GM12878 (cell line): ENCODE measurements around the gene RIPK3. TPM values are rescaled to one million over a fixed set of nuclear protein-coding genes. Genes with fewer than 3 reads are reported as not detected.

Source experiments
- DPF2 ChIP-seq: fragments of 450-650 bp; IDR thresholded peaks from 2 replicates; pipeline ENCODE4 v1.6.1; 2017; ENCODE audit warnings: mild to moderate bottlenecking
- EED ChIP-seq: sonication (generic); IDR thresholded peaks from 2 replicates; pipeline ENCODE4 v1.6.1; 2016; ENCODE audit warnings: antibody characterized with exemption, low read depth
- EP300 ChIP-seq, 2 experiments: fragments of 150-350 bp in 1 of 2; IDR thresholded peaks; 2 replicates each; pipeline ENCODE4 v1.6.1; 2011 to 2012; ENCODE audit warnings: low read depth in 2 of 2, low read length in 2 of 2, borderline replicate concordance in 1 of 2, improper control_type of control experiment in 1 of 2, inconsistent platforms in 1 of 2; ENCODE audit not compliant: control insufficient read depth in 1 of 2
- HDAC6 ChIP-seq: fragments of 200-600 bp; sonication (generic); IDR thresholded peaks from one replicate; pipeline ENCODE4 v1.8.0; 2017; ENCODE audit warnings: antibody characterized with exemption; ENCODE audit not compliant: unreplicated experiment
- LARP7 ChIP-seq: fragments of 450-650 bp; IDR thresholded peaks from 2 replicates; pipeline ENCODE4 v1.6.1; 2017; ENCODE audit warnings: mild to moderate bottlenecking
- MTA2 ChIP-seq: fragments of 450-650 bp; IDR thresholded peaks from 2 replicates; pipeline ENCODE4 v1.6.1; 2016; ENCODE audit warnings: low read depth, mild to moderate bottlenecking, moderate library complexity
- NBN ChIP-seq: fragments of 450-650 bp; IDR thresholded peaks from 2 replicates; pipeline ENCODE4 v1.6.1; 2016
- RFX5 ChIP-seq: IDR thresholded peaks from 2 replicates; pipeline ENCODE4 v1.6.1; 2011; ENCODE audit warnings: low read depth, low read length, improper control_type of control experiment
- SMAD5 ChIP-seq: IDR thresholded peaks from 2 replicates; pipeline ENCODE4 v1.6.1; 2016; ENCODE audit warnings: antibody characterized with exemption, low read depth
- polyA plus RNA-seq, 11 experiments: library from polyadenylated mRNA; depleted of rRNA in 4 of 11; unstranded in 6 of 11; stranded (reverse) in 5 of 11; fragments of >200 nt; fragmentation: Nextera tagmentation in 4 of 11; fragmentation: Illumina TruSeq in 1 of 11; extraction: Ambion mirVana in 4 of 11; extraction: Trizol in 1 of 11; gene quantifications; 1 replicate in 1 of 11; 2 replicates in 10 of 11; pipeline versions ENCODE4 v1.2.1 to v1.2.3, GENCODE V29; 2011 to 2016; ENCODE audit warnings: inconsistent platforms in 2 of 11, missing spikeins in 2 of 11, low read depth in 1 of 11
- total RNA-seq, 4 experiments: library from RNA; depleted of rRNA in 3 of 4; stranded (reverse); fragments of >200 nt in 3 of 4; fragmentation: Illumina TruSeq in 1 of 4; extraction: Trizol in 1 of 4; gene quantifications; 2 replicates each; pipeline versions ENCODE4 v1.2.1 to v1.2.3, GENCODE V29; 2013 to 2021
- TF ChIP-seq, protein P1 (sequence below): IDR thresholded peaks from 2 replicates; pipeline ENCODE4 v1.6.1; 2011; ENCODE audit warnings: low read depth, mild to moderate bottlenecking, low read length, moderate library complexity, borderline replicate concordance; ENCODE audit errors: extremely low read depth
- TF ChIP-seq, protein P2 (sequence below): fragments of 450-650 bp; IDR thresholded peaks from 2 replicates; pipeline ENCODE4 v1.6.1; 2017; ENCODE audit warnings: mild to moderate bottlenecking
- TF ChIP-seq, protein P3 (sequence below): IDR thresholded peaks from 2 replicates; pipeline ENCODE4 v1.6.1; 2012; ENCODE audit warnings: improper control_type of control experiment, low read depth, low read length; ENCODE audit not compliant: insufficient replicate concordance
- TF ChIP-seq, protein P4 (sequence below): fragments of 450-650 bp; conservative IDR thresholded peaks from 2 replicates; pipeline ENCODE4 v1.6.1; 2017; ENCODE audit warnings: mild to moderate bottlenecking, moderate library complexity
- TF ChIP-seq, protein P5 (sequence below): fragments of 450-650 bp; IDR thresholded peaks from 2 replicates; pipeline ENCODE4 v1.6.1; 2017; ENCODE audit warnings: mild to moderate bottlenecking, moderate library complexity

RIPK3 gene
- total and polyA plus RNA-seq, 10 of the 15 experiments (the other 5 are each of a cell fraction or from before 2014, with no cell fraction given), result 2.0 to 13.6 (median 8.1) TPM

DNA sequence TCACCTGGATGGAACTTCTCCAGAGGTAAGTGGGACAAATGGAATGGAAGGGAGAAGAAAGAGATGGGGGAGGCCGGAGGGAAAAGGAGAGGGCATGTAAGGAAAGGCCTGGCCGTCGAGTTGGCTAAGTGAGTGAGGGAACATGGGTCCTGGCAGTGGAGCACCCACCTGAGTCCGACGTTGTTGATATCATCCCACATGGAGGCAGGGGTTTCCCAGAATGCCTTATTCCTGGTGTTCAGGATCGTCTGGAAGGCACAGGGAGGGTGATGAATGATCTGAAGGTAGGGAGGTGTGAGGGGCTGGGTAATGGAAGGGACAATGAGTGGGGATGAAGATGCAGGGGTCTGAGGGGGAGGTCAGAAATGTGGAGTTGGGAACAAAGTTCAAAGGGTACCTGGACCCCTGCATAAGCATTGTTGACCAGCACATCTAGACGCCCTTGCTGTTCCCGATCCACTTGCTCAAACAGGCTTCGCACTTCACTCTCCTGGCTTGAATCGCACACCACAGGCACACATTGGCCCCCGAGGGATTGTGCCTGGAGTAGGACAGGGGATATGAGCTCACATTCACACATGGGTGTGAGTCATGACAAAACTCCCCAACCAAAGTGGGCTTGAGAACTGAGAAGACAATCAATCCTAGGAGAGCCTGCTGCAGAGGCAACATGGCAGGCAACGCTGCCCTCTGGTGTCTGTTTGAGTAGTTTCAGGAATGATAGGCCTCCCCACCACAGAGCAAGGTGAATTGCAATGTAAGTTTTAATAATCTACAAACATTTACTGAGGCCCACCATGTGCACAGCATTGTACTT is 43.2 kb downstream of the RIPK3 start (continued):
- TF ChIP-seq, protein P1, sequence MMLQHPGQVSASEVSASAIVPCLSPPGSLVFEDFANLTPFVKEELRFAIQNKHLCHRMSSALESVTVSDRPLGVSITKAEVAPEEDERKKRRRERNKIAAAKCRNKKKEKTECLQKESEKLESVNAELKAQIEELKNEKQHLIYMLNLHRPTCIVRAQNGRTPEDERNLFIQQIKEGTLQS, result no peak
- TF ChIP-seq RFX5, result no peak
- TF ChIP-seq NBN, result peak; percentile 49; the same call in 1 of the 2 replicates
- TF ChIP-seq HDAC6, result no peak
- TF ChIP-seq, protein P2, sequence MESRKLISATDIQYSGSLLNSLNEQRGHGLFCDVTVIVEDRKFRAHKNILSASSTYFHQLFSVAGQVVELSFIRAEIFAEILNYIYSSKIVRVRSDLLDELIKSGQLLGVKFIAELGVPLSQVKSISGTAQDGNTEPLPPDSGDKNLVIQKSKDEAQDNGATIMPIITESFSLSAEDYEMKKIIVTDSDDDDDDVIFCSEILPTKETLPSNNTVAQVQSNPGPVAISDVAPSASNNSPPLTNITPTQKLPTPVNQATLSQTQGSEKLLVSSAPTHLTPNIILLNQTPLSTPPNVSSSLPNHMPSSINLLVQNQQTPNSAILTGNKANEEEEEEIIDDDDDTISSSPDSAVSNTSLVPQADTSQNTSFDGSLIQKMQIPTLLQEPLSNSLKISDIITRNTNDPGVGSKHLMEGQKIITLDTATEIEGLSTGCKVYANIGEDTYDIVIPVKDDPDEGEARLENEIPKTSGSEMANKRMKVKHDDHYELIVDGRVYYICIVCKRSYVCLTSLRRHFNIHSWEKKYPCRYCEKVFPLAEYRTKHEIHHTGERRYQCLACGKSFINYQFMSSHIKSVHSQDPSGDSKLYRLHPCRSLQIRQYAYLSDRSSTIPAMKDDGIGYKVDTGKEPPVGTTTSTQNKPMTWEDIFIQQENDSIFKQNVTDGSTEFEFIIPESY, result no peak
- TF ChIP-seq DPF2, result peak; percentile 77
- TF ChIP-seq EP300 (IDR thresholded peaks at IDR 0.05; ENCODE audit: borderline replicate concordance in 1 of 2, control insufficient read depth in 1 of 2, low read depth in 2 of 2, low read length in 2 of 2), result no peak
- 0 out of 2 replicates have a peak, but pooled peaks have one; percentile 33 for TF ChIP-seq MTA2
- TF ChIP-seq, protein P3, sequence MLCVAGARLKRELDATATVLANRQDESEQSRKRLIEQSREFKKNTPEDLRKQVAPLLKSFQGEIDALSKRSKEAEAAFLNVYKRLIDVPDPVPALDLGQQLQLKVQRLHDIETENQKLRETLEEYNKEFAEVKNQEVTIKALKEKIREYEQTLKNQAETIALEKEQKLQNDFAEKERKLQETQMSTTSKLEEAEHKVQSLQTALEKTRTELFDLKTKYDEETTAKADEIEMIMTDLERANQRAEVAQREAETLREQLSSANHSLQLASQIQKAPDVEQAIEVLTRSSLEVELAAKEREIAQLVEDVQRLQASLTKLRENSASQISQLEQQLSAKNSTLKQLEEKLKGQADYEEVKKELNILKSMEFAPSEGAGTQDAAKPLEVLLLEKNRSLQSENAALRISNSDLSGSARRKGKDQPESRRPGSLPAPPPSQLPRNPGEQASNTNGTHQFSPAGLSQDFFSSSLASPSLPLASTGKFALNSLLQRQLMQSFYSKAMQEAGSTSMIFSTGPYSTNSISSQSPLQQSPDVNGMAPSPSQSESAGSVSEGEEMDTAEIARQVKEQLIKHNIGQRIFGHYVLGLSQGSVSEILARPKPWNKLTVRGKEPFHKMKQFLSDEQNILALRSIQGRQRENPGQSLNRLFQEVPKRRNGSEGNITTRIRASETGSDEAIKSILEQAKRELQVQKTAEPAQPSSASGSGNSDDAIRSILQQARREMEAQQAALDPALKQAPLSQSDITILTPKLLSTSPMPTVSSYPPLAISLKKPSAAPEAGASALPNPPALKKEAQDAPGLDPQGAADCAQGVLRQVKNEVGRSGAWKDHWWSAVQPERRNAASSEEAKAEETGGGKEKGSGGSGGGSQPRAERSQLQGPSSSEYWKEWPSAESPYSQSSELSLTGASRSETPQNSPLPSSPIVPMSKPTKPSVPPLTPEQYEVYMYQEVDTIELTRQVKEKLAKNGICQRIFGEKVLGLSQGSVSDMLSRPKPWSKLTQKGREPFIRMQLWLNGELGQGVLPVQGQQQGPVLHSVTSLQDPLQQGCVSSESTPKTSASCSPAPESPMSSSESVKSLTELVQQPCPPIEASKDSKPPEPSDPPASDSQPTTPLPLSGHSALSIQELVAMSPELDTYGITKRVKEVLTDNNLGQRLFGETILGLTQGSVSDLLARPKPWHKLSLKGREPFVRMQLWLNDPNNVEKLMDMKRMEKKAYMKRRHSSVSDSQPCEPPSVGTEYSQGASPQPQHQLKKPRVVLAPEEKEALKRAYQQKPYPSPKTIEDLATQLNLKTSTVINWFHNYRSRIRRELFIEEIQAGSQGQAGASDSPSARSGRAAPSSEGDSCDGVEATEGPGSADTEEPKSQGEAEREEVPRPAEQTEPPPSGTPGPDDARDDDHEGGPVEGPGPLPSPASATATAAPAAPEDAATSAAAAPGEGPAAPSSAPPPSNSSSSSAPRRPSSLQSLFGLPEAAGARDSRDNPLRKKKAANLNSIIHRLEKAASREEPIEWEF, result peak; percentile 38
- peak; percentile 87 for TF ChIP-seq EED
- TF ChIP-seq SMAD5, result no peak
- no peak for TF ChIP-seq LARP7
- TF ChIP-seq, protein P4, sequence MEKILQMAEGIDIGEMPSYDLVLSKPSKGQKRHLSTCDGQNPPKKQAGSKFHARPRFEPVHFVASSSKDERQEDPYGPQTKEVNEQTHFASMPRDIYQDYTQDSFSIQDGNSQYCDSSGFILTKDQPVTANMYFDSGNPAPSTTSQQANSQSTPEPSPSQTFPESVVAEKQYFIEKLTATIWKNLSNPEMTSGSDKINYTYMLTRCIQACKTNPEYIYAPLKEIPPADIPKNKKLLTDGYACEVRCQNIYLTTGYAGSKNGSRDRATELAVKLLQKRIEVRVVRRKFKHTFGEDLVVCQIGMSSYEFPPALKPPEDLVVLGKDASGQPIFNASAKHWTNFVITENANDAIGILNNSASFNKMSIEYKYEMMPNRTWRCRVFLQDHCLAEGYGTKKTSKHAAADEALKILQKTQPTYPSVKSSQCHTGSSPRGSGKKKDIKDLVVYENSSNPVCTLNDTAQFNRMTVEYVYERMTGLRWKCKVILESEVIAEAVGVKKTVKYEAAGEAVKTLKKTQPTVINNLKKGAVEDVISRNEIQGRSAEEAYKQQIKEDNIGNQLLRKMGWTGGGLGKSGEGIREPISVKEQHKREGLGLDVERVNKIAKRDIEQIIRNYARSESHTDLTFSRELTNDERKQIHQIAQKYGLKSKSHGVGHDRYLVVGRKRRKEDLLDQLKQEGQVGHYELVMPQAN, result no peak
- TF ChIP-seq, protein P5, sequence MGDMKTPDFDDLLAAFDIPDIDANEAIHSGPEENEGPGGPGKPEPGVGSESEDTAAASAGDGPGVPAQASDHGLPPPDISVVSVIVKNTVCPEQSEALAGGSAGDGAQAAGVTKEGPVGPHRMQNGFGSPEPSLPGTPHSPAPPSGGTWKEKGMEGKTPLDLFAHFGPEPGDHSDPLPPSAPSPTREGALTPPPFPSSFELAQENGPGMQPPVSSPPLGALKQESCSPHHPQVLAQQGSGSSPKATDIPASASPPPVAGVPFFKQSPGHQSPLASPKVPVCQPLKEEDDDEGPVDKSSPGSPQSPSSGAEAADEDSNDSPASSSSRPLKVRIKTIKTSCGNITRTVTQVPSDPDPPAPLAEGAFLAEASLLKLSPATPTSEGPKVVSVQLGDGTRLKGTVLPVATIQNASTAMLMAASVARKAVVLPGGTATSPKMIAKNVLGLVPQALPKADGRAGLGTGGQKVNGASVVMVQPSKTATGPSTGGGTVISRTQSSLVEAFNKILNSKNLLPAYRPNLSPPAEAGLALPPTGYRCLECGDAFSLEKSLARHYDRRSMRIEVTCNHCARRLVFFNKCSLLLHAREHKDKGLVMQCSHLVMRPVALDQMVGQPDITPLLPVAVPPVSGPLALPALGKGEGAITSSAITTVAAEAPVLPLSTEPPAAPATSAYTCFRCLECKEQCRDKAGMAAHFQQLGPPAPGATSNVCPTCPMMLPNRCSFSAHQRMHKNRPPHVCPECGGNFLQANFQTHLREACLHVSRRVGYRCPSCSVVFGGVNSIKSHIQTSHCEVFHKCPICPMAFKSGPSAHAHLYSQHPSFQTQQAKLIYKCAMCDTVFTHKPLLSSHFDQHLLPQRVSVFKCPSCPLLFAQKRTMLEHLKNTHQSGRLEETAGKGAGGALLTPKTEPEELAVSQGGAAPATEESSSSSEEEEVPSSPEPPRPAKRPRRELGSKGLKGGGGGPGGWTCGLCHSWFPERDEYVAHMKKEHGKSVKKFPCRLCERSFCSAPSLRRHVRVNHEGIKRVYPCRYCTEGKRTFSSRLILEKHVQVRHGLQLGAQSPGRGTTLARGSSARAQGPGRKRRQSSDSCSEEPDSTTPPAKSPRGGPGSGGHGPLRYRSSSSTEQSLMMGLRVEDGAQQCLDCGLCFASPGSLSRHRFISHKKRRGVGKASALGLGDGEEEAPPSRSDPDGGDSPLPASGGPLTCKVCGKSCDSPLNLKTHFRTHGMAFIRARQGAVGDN, result peak; percentile 73
